Measurements from ENCODE around the gene FRMD1. TPM values are rescaled to one million over a fixed set of nuclear protein-coding genes. Genes with fewer than 3 reads are reported as not detected.

Gene FRMD1
- total RNA-seq, 1 donor from 2014 or later, result not detected

GRCh38 chr6:168042426-168043192, 36.4 kb downstream of the FRMD1 start:
- Histone ChIP-seq H2AFZ (ENCODE audit: low read depth, low read length) (no peak overlapping the region), H3K4me1 (ENCODE audit: insufficient read depth, low read length) (no peaks in the 10 kb centered on the region), H3K36me3 (ENCODE audit: insufficient read depth, low read length) (no peaks in the 10 kb centered on the region), H3K4me3 (ENCODE audit: insufficient read depth, low read depth, low read length) (no peak overlapping the region), H4K20me1 (ENCODE audit: insufficient read depth, low read length) (no peaks in the 10 kb centered on the region), H3K27me3 (ENCODE audit: insufficient read depth, low read length) (no peaks in the 10 kb centered on the region), H3K9me3 (ENCODE audit: insufficient read depth, low read depth, low read length) (peaks cover 24% of the 10 kb centered on the region), H3K4me2 (ENCODE audit: low read length) (no peak overlapping the region), H3K27ac (ENCODE audit: low read depth, low read length) (no peak overlapping the region), H3K79me2 (ENCODE audit: insufficient read depth, low read length) (no peaks in the 10 kb centered on the region), H3K9ac (ENCODE audit: low read length) (no peak overlapping the region)
- H3K9me3 Mint-ChIP-seq (ENCODE audit: unreplicated experiment), result peaks cover 28% of the 10 kb centered on the region
- H3K27me3 Mint-ChIP-seq (ENCODE audit: low read depth, unreplicated experiment), result peaks cover 2% of the 10 kb centered on the region
- no peak for TF ChIP-seq CTCF (IDR thresholded peaks at IDR 0.05; ENCODE audit: insufficient read depth, low read depth, low read length)
- TF ChIP-seq EZH2 (IDR thresholded peaks at IDR 0.05; ENCODE audit: insufficient read depth, low read length), result no peak
- H3K27ac Mint-ChIP-seq (ENCODE audit: unreplicated experiment), result no peak overlapping the region
- DNase-seq (ENCODE audit: low read depth) (no peak), FAIRE-seq (no peak)
- H3K4me3 Mint-ChIP-seq (ENCODE audit: unreplicated experiment), result no peak overlapping the region
- no peaks in the 10 kb centered on the region for H3K4me1 Mint-ChIP-seq (ENCODE audit: low read depth, unreplicated experiment)
- no peaks in the 10 kb centered on the region for H3K36me3 Mint-ChIP-seq (ENCODE audit: low read depth, unreplicated experiment)

GRCh38 chr6:168041928-168042327, 37.1 kb downstream of the FRMD1 start:
- Mint-ChIP-seq H3K36me3 (ENCODE audit: low read depth, unreplicated experiment) (no peaks in the 10 kb centered on the region), H3K9me3 (ENCODE audit: unreplicated experiment) (peaks cover 34% of the 10 kb centered on the region), H3K27ac (ENCODE audit: unreplicated experiment) (no peak overlapping the region), H3K4me1 (ENCODE audit: low read depth, unreplicated experiment) (no peaks in the 10 kb centered on the region), H3K27me3 (ENCODE audit: low read depth, unreplicated experiment) (peaks cover 2% of the 10 kb centered on the region), H3K4me3 (ENCODE audit: unreplicated experiment) (no peak overlapping the region)
- no peak for DNase-seq (ENCODE audit: low read depth)
- TF ChIP-seq EZH2 (IDR thresholded peaks at IDR 0.05; ENCODE audit: insufficient read depth, low read length) (no peak), CTCF (IDR thresholded peaks at IDR 0.05; ENCODE audit: insufficient read depth, low read depth, low read length) (no peak)
- Histone ChIP-seq H3K4me1 (ENCODE audit: insufficient read depth, low read length) (no peaks in the 10 kb centered on the region), H3K27me3 (ENCODE audit: insufficient read depth, low read length) (no peaks in the 10 kb centered on the region), H3K4me3 (ENCODE audit: insufficient read depth, low read depth, low read length) (no peak overlapping the region), H3K4me2 (ENCODE audit: low read length) (no peak overlapping the region), H2AFZ (ENCODE audit: low read depth, low read length) (no peak overlapping the region), H3K9me3 (ENCODE audit: insufficient read depth, low read depth, low read length) (peaks cover 24% of the 10 kb centered on the region), H3K27ac (ENCODE audit: low read depth, low read length) (no peak overlapping the region), H3K36me3 (ENCODE audit: insufficient read depth, low read length) (no peaks in the 10 kb centered on the region), H4K20me1 (ENCODE audit: insufficient read depth, low read length) (no peaks in the 10 kb centered on the region), H3K79me2 (ENCODE audit: insufficient read depth, low read length) (no peaks in the 10 kb centered on the region), H3K9ac (ENCODE audit: low read length) (no peak overlapping the region)
- FAIRE-seq, result no peak

- Histone ChIP-seq H3K27ac (ENCODE audit: low read depth, low read length) (no peak overlapping the region), H3K4me1 (ENCODE audit: insufficient read depth, low read length) (peaks cover 3% of the 10 kb centered on the region), H3K4me3 (ENCODE audit: insufficient read depth, low read depth, low read length) (no peak overlapping the region), H3K36me3 (ENCODE audit: insufficient read depth, low read length) (no peaks in the 10 kb centered on the region), H3K4me2 (ENCODE audit: low read length) (no peak overlapping the region), H3K27me3 (ENCODE audit: insufficient read depth, low read length) (no peaks in the 10 kb centered on the region), H3K79me2 (ENCODE audit: insufficient read depth, low read length) (no peaks in the 10 kb centered on the region), H4K20me1 (ENCODE audit: insufficient read depth, low read length) (no peaks in the 10 kb centered on the region), H3K9ac (ENCODE audit: low read length) (no peak overlapping the region), H3K9me3 (ENCODE audit: insufficient read depth, low read depth, low read length) (peaks cover 24% of the 10 kb centered on the region), H2AFZ (ENCODE audit: low read depth, low read length) (no peak overlapping the region)
- Mint-ChIP-seq H3K4me1 (ENCODE audit: low read depth, unreplicated experiment) (no peaks in the 10 kb centered on the region), H3K4me3 (ENCODE audit: unreplicated experiment) (no peak overlapping the region), H3K36me3 (ENCODE audit: low read depth, unreplicated experiment) (no peaks in the 10 kb centered on the region), H3K27me3 (ENCODE audit: low read depth, unreplicated experiment) (peaks cover 2% of the 10 kb centered on the region), H3K9me3 (ENCODE audit: unreplicated experiment) (peaks cover 34% of the 10 kb centered on the region), H3K27ac (ENCODE audit: unreplicated experiment) (no peak overlapping the region)
- FAIRE-seq (no peak), DNase-seq (ENCODE audit: low read depth) (no peak)
- no peak for TF ChIP-seq EZH2 (IDR thresholded peaks at IDR 0.05; ENCODE audit: insufficient read depth, low read length)
- TF ChIP-seq CTCF (IDR thresholded peaks at IDR 0.05; ENCODE audit: insufficient read depth, low read depth, low read length), result no peak
Measured at GRCh38 chr6:168040856-168041496, 38.0 kb downstream of the FRMD1 start.

All from astrocyte (in vitro differentiated cells and primary cell).